Ecto neural progenitor cell (in vitro differentiated cells): ENCODE results near the gene UNC5C.

ENCODE experiments used
- DNase-seq: peaks from one replicate; pipeline ENCODE4 v3.0.0-alpha.2; 2018; ENCODE audit warnings: low spot score

UNC5C gene

DNA sequence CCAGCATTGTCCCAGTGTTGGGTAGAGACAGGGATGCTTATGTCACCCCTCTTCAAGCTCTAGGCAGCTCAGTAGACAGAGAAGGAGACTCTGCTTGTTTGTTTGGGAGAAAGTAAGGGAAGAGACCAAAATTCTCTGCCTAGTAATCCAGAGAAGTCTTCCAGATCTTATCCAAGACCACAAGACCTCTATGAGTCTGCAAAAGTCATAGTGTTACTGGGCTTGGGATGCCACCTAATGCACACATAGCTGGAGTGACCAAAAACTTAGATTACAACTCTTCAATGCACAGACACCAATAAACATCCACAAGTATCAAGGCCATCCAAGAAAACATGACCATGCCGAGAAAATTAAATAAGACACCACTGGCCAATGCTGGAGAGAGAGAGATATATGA lies 205.5 kb downstream of the UNC5C start:
- DNase-seq, result no peak

DNA sequence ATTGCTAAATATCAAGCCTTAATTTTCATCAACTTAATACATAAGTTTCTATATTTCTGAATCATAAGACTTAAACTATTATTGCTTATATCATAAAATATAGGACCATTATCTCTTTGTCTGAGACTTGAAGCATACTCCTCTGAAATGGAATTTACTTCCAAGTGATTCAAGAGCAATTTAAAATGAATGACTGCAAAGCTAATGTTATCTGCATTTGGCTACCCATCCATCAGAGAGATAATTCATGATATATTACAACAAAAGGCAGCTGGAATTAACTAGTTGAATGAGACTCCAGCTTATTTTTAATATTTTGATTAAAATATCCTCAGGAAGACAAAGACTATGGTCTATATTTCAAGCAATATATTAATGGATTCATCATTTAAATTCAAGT lies 208.6 kb downstream of the UNC5C start:
- no peak for DNase-seq

DNA sequence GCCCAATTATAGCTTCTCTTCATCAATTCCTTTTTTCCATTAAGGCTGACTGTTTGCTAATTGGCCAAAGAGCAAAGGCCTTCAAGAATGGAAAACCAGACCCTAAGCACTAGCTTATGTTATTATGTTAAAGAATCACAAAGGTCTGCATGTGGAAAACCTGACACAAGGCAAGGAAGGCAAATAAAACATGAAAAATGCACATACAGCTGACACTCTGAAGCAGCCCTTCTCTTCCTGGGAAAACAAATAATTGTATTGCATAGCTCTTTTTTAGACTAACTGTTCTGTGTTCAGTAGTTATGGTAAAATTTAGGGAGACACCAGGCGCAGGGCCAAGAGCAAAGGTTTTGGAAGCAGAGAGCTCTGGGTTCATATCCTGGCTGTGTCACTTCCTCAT lies 223.1 kb downstream of the UNC5C start:
- DNase-seq, result no peak

DNA sequence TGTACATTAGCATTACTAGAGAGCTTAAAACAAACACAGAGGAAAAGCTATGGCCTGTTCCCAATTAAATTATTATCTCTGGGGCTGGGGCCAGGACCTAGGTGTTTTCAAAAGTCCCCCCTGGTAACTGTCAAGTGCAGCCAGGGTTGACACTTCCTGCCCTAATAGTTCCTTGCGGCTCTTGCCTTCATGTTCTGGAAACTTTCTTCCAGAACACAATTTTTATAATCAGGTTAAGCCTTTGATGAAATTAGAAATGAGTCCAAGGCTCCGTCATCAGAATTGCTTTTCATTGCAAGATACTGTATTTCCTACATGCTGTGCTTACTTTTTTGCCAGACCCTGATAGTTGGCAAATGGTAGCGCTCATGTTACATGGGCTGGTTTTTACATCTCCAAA lies 229.6 kb downstream of the UNC5C start:
- no peak for DNase-seq

DNA sequence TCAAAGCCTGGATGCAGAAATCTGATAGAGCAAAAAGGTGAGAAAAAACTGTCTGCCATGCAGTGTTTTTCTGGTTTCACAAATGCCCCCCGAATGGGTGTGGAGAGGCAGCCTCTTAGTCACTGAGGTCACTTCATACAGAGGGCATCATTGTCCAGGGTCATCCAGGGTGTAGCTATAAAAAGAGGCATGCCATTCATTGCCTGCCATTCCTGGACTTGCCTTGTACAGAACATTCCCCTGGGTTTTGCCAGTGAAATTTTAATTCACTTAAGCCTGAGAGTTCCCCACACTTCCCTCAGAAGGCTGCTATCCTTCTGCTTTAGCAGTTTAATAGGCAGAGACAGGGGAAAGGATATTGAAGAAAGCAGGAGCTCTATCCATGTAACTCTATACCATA lies 230.3 kb downstream of the UNC5C start:
- no peak for DNase-seq

DNA sequence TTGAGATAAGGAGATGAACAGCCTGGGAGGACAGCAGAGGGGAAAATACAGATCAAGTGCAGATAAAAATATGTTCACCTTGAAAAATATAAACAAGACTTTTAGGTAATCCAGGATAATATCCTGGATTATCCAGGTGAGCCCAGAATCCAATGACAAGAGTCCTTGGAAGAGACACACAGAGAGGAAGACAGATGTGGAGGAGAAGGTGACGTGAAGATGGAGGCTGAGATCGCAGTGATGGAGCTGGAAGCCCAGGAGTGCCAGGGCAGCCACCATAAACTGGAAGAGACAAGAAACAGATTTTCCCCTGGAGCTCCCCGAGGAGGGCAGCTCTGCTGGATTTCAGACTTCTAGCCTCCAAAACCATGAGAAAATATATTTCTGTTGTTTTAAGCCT lies 230.7 kb downstream of the UNC5C start:
- DNase-seq, result no peak

DNA sequence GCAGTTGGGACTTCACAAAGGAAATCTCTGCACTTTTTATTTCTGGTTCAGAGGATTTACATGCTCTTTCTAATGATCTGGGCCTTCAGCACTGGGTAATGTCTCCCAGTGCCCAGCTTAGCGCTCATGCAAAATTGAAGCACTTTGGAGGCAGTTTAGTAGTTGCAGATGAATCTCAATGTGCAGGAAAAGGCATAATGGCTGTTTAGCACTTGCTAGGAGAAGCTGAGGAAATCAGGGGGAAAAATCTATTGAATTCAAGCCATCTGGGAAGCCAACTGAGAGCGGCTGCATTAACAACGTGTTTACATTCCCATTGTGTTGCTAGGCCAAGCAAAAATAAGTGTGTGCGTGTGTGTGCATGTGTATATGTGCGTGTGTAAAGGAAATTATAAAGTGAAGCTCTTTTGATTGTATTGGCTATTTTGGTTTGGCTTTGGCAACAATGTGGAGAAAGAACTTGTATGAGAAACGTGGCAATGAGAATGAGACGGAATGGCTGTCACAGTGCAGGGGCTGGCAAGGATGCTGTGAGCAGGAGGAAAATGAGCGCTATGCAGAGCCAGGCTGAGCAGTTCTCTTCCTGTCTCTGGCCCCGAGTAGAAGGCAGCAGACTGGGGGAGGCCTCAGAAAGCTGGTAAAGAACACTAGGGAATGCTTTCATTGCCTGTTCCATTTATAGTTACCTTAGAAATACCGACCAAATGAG lies 231.5 kb downstream of the UNC5C start:
- DNase-seq, result no peak

DNA sequence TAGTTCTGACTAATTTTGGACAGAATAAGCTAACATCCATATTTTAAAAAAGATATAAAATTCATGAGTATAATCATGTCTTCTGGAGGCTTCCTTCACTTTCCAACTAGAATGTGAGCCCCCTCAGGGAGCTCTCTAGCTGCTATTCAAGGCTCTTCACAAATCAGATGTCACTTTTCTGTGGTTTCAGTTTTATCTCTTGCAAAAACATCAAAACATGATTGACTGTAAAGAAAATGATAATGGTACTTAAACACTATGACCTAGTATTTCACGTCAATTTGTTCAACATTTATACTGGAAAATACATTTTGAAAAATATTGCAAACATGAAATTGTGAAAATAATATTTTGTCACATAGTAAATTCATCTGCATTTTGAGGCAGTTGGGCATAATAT lies 234.2 kb downstream of the UNC5C start:
- DNase-seq, result no peak

DNA sequence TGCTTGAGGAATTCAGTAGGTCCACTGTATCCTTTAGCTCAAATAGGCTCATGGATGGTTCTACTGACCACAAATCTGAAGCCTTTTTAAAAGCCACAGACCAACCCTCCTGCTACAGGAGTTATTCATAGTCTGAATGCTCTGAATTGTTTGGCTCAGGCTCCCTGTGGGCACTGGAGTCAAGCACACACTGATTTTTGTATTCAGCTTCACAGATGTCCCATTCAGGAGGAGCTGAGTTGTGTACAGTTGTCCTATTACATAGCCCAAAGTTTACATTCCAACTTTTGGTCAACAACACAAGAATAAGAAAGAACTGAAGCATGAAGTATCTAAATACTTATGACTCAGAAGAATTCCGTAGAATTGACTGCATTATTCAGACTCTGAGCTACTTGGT lies 243.9 kb downstream of the UNC5C start:
- no peak for DNase-seq

DNA sequence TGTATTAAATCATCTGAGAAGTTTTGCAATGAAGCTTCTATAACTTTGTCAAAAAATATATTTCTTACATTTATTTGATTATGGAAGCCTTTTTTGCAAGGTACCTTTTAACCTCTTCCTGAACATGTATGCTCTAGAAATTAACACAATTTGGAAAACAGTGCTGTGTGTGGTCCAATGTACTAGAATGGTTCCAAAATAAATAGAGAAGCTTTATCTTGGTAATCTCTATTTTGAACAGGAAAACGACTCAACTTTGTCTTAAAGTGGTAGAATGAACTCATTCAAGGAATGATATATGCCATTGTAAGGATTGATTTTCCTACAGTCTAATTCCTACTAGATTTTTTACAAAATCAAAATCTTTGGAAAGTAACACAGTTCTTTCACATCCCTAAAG lies 248.5 kb downstream of the UNC5C start:
- no peak for DNase-seq

DNA sequence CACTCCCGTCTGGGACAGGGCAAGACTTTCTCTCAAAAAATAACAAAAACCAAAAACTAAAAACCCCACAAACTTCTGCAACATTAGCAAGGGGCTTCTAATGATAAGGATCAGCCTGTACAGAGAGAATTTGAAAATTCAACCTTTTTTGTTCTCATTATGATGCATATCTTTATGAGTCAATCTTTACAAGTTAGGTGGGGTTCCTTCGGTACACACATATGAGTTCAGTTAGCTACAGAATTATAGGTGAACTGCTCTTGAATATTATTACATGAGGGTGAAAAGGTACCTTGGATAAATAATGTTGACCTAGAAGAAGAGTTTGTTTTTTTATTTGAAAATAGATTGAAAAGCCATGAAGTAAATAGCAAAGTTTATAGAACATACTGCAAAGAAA lies 252.7 kb downstream of the UNC5C start:
- no peak for DNase-seq

DNA sequence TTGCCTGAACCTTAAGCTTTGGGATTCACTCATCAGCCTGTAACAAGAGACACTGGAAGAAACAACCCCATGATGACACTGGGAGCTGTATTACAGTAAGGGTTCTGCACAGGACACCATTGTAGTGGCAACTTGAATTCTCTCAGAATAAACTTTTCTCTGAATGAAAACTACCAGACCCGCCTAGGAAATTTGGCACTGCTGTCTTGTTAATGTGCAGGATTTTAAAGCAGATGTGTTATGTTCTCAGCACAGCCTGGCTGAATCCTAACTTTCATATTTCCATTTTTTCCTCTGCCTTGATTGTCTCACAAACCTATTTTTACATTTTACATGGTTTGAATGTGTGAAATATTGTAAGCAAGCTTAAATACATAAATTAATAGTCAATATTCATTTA lies 253.6 kb downstream of the UNC5C start:
- DNase-seq, result no peak

DNA sequence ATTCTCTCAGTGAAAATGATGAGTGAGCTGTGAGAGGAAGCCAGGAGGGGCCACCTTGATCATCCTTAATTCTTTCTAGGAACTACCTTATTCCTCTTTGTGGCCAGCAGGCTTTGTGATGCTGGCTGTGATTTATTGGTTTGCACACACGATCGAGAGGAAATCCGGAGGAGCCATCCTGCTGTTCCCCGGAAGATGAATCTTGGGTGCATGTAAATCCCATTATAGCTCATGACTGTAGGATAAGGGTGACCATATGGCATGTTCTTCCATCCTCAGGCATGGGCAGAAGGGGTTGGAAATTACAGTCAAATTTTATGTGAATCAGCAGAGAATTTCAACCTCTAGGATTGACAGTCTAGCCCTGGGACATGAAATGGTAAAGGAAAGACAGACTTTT lies 254.5 kb downstream of the UNC5C start:
- no peak for DNase-seq

DNA sequence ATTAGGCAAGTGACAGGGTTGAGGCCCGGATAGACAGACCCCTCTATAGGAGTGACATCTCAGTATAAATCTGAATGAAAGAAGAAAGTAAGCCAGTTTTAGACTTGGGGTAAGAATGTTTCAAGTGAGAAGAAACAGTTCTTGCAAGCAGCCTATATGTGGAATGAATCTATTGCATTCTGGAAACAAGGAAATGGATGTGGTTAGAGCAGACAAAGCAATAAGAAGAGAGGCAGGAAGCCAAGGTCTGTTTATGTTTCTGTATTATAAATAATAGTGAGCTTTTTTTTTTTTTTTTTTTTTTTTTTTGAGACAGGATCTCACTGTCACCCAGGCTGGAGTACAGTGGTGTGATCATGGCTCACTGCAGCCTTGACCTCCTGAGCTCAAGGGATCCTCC lies 255.8 kb downstream of the UNC5C start:
- DNase-seq, result no peak

DNA sequence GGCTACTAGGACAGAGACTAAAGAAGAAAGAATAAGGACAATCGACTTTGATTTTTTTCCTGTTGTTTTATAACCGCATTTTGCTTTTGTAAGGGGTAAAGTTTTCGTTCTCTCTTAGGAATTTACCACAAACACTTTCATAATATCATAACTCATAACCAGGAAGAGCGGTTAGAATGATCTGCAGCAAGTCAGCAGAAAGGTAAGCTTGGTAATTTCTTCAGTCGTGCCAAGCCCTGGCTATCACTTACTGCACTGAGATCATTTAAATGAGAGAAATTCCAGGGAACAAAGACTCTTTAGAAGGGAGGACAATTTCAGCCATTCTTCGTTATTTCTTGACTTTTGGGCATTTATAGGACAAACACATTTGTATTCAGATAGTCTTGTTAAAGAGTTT lies 258.1 kb downstream of the UNC5C start:
- no peak for DNase-seq

DNA sequence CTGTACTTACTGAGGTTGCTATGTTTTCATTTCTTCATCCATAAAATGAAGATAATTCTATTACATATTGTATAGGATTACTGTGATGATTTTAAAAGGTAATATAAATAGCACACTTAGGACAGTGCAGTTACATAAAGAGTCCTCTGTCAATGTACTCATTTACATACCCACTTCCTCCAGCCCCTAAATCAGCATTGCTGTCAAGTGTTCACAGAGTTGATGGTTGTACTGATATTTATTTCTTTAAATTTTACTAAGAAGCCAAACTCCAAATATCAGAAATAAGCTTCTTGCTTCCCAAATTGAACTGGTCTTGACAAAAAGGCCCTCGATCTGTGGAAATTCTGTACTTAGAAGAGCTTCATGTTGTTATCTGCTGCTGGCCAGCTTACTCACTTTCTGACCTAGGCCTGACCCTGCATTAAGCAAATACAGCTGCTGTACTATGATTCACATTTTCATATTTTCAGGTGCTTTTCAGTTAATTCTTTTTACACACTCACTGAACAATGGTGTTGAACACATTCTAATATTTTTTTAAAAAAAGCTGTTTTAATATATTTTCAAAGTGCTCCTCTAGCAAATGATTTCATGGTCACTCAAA lies 259.6 kb downstream of the UNC5C start:
- DNase-seq, result no peak

DNA sequence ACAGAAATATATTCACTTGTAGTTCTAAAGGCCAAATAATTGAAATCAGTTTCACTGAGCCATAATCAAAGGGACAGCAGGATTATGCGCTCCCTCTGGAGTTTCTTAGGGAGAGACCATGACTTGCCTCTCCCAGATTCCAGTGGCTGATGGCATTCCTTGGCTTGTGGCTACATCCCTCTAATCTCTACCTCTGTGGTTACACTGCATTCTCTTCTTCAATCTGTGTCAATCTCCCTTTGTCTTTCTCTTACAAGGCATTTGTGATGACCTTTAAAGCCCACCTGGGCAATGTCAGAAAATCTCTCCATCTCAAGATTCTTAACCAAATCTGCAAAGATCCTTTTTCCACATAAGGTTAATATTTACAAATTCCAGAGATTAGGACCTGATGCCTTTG lies 260.2 kb downstream of the UNC5C start:
- no peak for DNase-seq

DNA sequence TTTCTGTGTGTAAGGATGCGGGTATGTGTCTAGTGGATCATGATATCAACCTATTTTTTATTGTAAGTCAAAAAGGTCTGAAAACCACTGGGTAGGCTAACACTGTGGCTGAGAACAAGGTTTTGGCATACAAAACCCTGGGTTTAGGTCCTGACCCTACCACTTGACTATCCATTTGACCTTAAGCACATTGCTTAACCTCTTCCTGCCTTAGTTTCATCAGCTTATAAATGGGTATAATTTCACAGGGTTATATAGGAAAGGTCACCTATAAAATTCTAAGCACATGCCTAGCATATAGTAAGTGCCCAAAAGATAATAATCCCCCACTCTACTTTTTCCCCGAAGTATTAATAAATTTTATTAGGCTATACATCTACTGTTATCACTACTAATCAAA lies 263.0 kb downstream of the UNC5C start:
- DNase-seq, result no peak

DNA sequence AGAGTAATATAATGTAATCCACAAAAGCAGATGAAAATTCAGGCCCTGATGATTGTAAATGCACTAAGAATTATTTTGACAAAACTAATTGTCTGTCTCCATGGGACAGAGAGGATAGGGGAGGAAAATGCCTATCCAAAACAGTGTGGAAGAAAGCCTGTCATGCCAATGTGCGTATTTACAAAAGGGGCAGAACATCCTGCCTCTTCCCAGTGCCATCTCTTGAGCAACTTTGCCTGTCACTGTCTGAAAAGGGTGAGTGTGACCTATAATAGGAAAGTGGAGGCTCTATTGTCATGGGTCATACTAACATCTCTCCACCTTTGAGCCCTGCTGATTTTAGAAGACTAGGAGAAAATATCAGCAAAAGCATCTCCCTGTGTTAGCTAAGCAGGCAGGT lies 264.1 kb downstream of the UNC5C start:
- no peak for DNase-seq

DNA sequence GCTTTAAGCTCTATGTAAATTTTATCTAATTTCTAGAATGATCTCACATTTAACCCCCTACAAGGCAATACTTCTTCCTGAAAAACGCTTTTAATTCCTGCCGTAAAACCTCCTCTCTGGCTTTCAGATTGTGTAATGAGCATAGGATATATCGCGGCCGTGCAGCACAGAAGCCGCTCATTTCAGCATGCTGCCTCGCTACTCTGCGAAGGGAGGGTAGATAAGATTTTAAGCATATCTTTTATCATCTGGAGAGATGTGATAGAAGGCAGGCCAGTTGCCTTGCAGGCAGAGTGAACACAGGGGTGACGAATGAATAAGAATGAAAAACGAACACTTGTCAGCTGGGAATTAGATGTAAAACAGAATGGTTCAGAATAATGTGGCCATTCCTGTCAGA lies 265.5 kb downstream of the UNC5C start:
- no peak for DNase-seq

DNA sequence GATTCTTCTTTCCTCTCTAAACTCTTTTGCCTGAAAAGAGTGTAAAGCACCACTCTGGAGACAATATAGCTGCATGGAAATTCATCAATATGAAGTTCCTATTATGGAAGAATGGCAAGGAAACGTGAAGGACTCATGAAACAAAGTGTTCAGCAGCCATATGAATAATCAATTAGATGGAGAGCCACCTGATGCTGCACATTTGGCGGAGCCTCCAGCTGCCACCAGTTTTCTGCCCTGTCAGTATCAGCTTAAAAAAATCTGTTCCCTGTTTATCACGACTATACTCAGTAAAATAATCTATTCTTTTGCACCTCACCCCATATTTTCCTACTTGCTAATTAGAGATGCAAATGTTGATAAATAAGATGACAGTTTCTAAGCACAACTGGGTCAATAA lies 276.0 kb downstream of the UNC5C start:
- no peak for DNase-seq

DNA sequence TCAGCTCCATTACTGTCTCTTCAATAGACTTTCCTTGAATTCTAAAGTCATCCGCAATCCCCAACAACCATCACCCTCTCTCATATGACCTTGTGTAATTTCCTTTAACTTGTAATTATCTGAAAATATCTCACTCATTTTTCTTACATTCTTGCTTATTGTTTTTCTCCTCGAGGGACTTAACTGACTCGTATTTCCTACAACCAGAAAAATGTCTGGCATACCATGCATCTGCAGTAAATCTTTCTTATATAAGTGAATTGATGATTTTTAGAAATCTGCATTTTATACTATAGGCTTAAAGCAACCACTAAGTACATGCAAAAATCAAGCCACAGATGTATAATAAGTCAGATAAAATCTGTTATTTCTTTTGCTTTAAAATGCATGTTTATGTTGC lies 276.7 kb downstream of the UNC5C start:
- DNase-seq, result no peak

DNA sequence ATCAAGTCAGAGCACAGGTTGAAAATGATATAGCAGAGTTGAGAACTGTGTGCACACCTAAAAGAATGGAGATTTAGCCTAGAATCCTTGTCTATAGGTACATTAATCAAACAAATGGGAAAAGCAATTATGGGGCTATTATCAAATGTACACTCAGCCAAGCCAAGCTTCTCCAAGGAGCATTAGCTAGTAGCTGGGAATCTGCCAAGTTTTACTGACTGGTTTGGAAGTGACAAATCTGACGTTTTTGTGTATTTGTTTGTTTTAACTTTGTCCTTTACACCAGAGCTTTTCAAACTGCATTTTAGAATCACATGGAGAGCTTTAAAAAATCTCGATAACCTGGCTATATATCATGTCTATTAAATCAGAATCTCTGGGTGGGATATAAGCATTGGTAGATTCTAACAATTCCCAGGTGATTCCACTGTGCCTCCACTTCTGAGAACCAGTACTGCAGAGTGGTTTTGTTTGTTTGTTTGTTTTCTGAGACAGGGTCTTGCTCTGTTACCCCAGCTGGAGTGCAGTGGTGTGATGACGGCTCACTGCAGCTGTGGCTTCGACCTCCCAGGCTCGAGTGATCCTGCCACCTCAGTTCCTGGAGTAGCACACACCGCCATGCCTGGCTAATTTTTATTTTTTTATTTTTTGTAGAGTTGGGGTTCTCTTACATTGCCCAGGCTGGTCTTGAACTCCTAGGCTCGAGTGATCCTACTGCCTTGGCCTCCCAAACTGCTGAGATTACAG lies 279.8 kb downstream of the UNC5C start:
- DNase-seq, result no peak

DNA sequence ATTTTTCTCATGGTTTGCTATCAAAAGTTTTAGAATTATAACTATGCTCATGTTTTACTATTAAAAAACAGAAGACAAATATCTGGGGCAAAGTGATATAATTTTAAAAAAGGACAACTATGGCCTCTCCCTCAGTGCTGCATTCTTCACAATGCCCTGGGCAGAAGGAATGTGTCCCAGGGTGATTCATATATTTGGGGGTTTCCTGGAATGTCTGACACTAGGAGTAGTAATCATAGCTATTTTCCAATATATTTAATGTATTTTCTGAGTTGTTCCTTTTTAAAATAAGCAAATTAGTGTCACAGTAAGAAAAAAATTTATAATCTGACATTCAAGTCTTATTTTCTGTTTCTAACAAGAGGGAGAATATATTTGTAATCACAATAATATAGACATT lies 281.7 kb downstream of the UNC5C start:
- DNase-seq, result no peak
